8988T (cell line): ENCODE data around the gene TMEM9B.
"Not testable (repeated sequence)": the region's sequence is repeated elsewhere in the genome, so short reads cannot be mapped to it uniquely, and the experiment has no call there.

Experiments
- DNase-seq: peaks from one replicate; pipeline ENCODE4 v3.0.0; 2011

The TMEM9B gene

GRCh38 chr11:8971196-8971923 lies 7.1 kb upstream of the TMEM9B start:
- no peak for DNase-seq

- no peak for DNase-seq
Measured at GRCh38 chr11:8967184-8967583, 2.9 kb upstream of the TMEM9B start.

GRCh38 chr11:8963569-8964323 lies 496 bp downstream of the TMEM9B start:
- peak; percentile 64 for DNase-seq

- no peak for DNase-seq
Measured at GRCh38 chr11:8962841-8963240, 1.4 kb downstream of the TMEM9B start.

- no peak for DNase-seq
Measured at GRCh38 chr11:8961401-8961800, 2.8 kb downstream of the TMEM9B start.

- peak; percentile 62 for DNase-seq
Measured at GRCh38 chr11:8959546-8960166, 4.6 kb downstream of the TMEM9B start.

GRCh38 chr11:8956860-8957259 lies 7.4 kb downstream of the TMEM9B start:
- DNase-seq: no peak

GRCh38 chr11:8948886-8949285 lies 15.4 kb downstream of the TMEM9B start:
- no peak for DNase-seq

GRCh38 chr11:8947230-8947943 lies 16.9 kb downstream of the TMEM9B start:
- no peak for DNase-seq

- no peak for DNase-seq
Measured at GRCh38 chr11:8942518-8943066, 21.6 kb downstream of the TMEM9B start, which contains the start of gene ASCL3. Gene ASCL3, minus strand, starts transcription at chr11:8943016. Its CDS starts 4,855 bp downstream, at chr11:8938161.

- DNase-seq: no peak
Measured at GRCh38 chr11:8941341-8942103, 22.7 kb downstream of the TMEM9B start.

GRCh38 chr11:8937659-8938058 lies 26.6 kb downstream of the TMEM9B start:
- no peak for DNase-seq

GRCh38 chr11:8937159-8937558 lies 27.1 kb downstream of the TMEM9B start:
- no peak for DNase-seq

GRCh38 chr11:8935789-8936188 lies 28.5 kb downstream of the TMEM9B start:
- not testable (repeated sequence) for DNase-seq

GRCh38 chr11:8934742-8935488 lies 29.3 kb downstream of the TMEM9B start:
- DNase-seq: no peak

GRCh38 chr11:8933931-8934330 lies 30.3 kb downstream of the TMEM9B start:
- DNase-seq: no peak

- no peak for DNase-seq
Measured at GRCh38 chr11:8932564-8933180, 31.6 kb downstream of the TMEM9B start, which contains the start of gene C11orf16. Gene C11orf16, minus strand, starts transcription at chr11:8932947. Its CDS starts 639 bp downstream, at chr11:8932308.

GRCh38 chr11:8930456-8931175 lies 33.6 kb downstream of the TMEM9B start:
- DNase-seq: no peak

- DNase-seq: no peak
Measured at GRCh38 chr11:8928981-8929615, 35.1 kb downstream of the TMEM9B start.
